COLO829 (cell line): Measurements from ENCODE around the gene ADAM12.
"Not testable (repeated sequence)": the region's sequence is repeated elsewhere in the genome, so short reads cannot be mapped to it uniquely, and the experiment has no call there.

Source experiments
- DNase-seq: peaks from one replicate; pipeline ENCODE4 v3.0.0; 2012; ENCODE audit warnings: low spot score

ADAM12 gene

GRCh38 chr10:125980521-125981035 lies 407.7 kb downstream of the ADAM12 start:
- DNase-seq: no peak

DNA sequence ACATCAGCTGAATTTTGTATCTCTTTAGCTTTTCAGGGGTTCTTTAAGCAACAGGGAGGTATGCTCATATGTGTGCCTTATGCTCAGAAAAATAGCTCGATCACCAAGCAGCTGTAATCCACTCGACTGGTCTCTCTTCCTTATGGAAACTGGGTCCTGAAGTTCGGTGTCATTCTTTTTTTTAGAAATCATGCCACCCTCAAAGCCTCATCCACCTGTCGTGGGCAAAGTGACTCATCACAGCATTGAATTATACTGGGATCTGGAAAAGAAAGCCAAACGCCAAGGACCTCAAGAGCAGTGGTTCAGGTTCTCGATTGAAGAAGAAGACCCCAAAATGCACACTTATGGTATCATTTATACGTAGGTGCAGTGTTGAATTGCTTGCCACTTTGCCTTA lies 408.3 kb downstream of the ADAM12 start:
- DNase-seq: no peak

DNA sequence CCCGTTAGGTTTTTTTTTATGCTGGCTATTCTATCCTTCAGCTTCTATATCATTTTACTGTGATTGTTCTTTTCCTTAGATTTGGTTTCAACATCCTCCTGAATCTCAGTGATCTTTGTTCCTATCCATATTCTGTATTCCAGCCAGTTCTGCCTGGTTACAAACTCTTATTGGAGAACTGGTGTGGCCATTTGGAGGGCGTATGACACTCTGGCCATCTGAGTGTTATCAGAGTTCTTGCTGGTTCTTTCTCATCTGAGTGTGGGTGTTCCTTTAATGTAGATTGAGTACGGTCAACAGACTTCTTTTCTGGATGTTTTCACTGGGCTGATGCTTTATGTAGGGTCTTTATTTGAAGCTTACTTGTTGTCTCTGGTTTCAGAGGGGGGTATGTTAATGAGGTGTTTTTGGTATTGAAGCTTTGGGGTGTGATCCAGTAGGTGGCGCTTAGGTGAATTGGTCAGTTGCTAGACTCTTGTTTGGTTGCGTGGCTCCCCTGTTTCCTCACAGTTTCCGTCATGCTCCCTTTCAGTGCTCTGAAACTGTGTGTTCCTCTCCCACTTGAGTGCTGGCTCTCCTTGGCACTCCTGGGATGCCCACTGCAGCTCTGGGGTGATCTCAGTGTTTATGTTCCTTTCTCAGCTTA lies 411.2 kb downstream of the ADAM12 start:
- DNase-seq: no peak

DNA sequence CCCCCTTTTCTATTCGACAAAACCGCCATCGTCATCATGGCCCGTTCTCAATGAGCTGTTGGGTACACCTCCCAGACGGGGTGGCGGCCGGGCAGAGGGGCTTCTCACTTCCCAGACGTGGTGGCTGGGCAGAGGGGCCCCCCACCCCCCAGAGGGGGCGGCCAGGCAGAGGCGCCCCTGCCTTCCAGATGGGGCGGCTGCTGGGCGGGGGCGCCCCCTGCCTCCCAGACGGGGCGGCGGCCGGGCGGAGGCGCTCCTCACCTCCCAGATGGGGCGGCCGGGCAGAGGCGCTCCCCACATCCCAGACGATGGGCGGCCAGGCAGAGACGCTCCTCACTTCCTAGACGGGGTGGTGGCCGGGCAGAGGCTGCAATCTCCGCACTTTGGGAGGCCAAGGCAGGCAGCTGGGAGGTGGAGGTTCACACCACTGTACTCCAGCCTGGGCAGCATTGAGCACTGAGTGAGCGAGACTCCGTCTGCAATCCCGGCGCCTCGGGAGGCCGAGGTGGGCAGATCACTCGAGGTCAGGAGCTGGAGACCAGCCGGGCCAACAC lies 418.1 kb downstream of the ADAM12 start:
- DNase-seq: not testable (repeated sequence)

DNA sequence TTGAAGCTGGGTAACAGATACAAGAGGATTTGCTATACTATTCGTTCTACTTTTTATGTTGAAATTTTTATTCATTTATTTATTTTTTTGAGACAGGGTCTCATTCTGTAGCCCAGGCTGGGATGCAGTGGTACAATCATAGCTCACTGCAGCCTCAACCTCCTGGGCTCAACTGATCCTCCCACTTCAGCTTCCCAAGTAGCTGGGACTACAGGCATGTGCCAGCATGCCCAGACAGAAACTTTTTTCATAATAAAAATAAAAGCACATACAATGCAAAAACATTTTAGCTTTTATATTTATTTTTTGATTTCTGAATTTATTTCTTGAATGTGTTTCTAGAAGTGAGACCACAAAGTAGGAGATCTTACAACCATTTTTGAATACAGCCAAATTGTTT lies 420.7 kb downstream of the ADAM12 start:
- no peak for DNase-seq

DNA sequence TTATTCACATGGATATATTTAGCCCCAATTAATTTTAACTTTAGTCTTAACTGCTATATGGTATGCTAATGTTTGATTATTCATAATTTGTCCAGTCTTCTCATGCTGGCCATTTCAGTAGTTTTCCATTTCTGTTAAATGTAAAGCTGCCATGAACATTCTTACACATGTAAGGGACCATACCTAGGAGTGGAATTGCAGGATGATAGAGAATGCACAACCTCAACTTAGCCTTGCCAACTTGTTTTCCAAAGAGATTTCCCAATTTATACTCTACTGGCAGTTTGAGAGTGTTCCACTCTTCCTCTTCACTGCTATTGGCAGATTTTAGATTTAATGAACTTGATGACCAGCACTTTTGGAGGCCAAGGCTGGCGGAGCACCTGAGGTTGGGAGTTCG lies 423.7 kb downstream of the ADAM12 start:
- no peak for DNase-seq
